Adipocyte (in vitro differentiated cells): ENCODE measurements around the gene RPL13A.
A peak's percentile ranks its signal among the peaks of the same experiment; 100 is the strongest.

Experiments used
- DNase-seq: peaks from one replicate; pipeline ENCODE4 v3.0.0-alpha.2; 2015; ENCODE audit warnings: low read depth
- H3K27me3 ChIP-seq: replicated peaks from 2 replicates; pipeline ENCODE4 v1.7.0; 2013; ENCODE audit warnings: mild to moderate bottlenecking, low read length, moderate library complexity; ENCODE audit not compliant: control insufficient read depth, insufficient read depth
- H3K36me3 ChIP-seq: 2 replicates; pipeline ENCODE4 v1.7.0; 2013; ENCODE audit warnings: low read length, mild to moderate bottlenecking, moderate library complexity; ENCODE audit not compliant: control insufficient read depth, insufficient read depth, severe bottlenecking
- H3K4me1 ChIP-seq: 2 replicates; pipeline ENCODE4 v1.7.0; 2013; ENCODE audit warnings: mild to moderate bottlenecking, low read length, moderate library complexity; ENCODE audit not compliant: control insufficient read depth, insufficient read depth
- H3K4me3 ChIP-seq: 2 replicates; pipeline ENCODE4 v1.7.0; 2013; ENCODE audit warnings: mild to moderate bottlenecking, low read length, moderate library complexity
- H3K9ac ChIP-seq: 2 replicates; pipeline ENCODE4 v1.7.0; 2013; ENCODE audit warnings: mild to moderate bottlenecking, low read length, moderate library complexity
- H3K9me3 ChIP-seq: 2 replicates; pipeline ENCODE4 v1.7.0; 2013; ENCODE audit warnings: mild to moderate bottlenecking, low read length, moderate library complexity; ENCODE audit not compliant: control insufficient read depth

Gene RPL13A

DNA sequence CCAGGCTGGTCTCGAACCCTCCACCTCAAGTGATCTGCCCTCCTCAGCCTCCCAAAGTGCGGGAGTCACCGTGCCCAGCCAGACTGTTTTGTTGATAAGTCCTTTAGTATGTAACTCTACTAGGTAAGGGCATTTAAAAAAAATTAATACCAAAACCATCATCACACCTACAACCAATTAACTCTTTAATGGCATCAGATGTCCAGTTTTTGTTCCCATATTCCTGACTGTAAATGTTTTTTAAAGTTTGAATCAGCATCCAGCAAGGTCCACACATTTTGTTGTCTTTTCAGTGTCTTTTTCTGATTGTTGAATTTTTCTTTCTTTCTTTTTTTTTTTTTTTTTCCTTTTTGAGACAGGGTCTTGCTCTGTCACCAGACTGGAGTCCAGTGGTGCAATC, 30.6 kb downstream of the RPL13A start:
- no peak for DNase-seq
- H3K9me3 ChIP-seq, result no peaks in the 10 kb centered on the region
- H3K27me3 ChIP-seq, result no peaks in the 10 kb centered on the region
- H3K9ac ChIP-seq, result no peak overlapping the region
- peaks cover 7% of the 10 kb centered on the region for H3K36me3 ChIP-seq
- peaks cover 23% of the 10 kb centered on the region for H3K4me1 ChIP-seq
- H3K4me3 ChIP-seq, result no peak overlapping the region

- Histone ChIP-seq H3K9me3 (no peaks in the 10 kb centered on the region), H3K9ac (no peak overlapping the region), H3K27me3 (no peaks in the 10 kb centered on the region), H3K36me3 (peaks cover 15% of the 10 kb centered on the region), H3K4me3 (no peak overlapping the region), H3K4me1 (peaks cover 10% of the 10 kb centered on the region)
- DNase-seq, result no peak
Measured at GRCh38 chr19:49520705-49521319, 33.4 kb downstream of the RPL13A start.

DNA sequence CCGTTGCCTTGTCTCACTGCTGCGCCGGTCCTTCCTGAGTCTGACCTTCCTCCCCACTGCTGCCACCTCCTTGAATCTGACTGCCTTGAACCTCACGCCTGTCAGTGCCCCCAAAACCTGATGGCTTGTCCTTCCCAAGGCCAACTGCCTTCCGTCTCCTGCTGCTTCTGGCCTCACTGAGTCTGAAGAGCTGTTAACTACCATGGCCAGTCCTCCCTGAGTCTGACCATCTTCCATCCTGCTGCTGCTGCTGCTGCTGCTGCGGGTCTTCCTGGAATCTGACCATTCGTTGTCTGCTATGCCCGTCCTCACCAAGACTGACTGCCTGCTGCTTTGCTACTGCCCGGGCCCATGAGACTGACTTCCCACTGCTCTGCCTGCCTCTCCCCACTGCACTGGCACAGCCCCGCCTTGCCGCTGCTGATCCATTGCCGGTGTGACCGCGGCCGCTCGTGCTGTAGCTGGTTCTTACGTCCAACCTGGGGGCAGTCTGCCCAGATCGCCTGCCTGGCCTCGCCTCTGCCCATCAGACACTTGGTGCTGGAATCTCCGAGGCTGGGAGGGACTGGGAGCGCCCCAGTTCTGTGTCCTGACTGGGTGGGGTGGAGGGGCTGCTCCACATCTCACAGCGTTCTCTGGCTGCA, 37.5 kb downstream of the RPL13A start:
- DNase-seq, result no peak
- Histone ChIP-seq H3K36me3 (peaks cover 12% of the 10 kb centered on the region), H3K9ac (no peak overlapping the region), H3K4me1 (peaks cover 10% of the 10 kb centered on the region), H3K27me3 (no peaks in the 10 kb centered on the region), H3K4me3 (no peak overlapping the region), H3K9me3 (no peaks in the 10 kb centered on the region)

GRCh38 chr19:49528211-49528771, 40.9 kb downstream of the RPL13A start:
- DNase-seq, result peak; percentile 67

DNA sequence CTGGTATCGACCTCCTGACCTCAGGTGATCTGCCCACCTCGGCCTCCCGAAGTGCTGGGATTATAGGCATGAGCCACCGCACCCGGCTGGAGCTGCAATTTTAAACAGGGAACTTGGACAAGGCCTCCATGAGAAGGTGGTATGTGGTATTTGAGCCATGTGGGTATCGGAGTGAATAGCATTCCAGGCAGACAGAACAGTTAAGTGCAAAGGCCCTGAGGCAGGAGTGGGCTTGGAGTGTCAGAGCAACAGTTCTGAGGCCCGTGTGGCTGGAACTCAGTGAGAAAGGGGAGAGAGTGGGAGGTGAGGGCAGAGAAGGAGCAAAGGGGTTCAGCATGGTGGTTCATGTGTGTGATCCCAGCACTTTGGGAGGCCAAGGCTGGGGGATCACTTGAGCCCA, 43.3 kb downstream of the RPL13A start:
- Histone ChIP-seq H3K4me1 (peaks cover 19% of the 10 kb centered on the region), H3K9ac (no peak overlapping the region), H3K27me3 (no peaks in the 10 kb centered on the region), H3K4me3 (no peak overlapping the region), H3K36me3 (peaks cover 28% of the 10 kb centered on the region), H3K9me3 (no peaks in the 10 kb centered on the region)
- DNase-seq, result no peak

More at GRCh38 chr19:49528211-49528771, 40.9 kb downstream of the RPL13A start:
- Histone ChIP-seq H3K4me1 (peaks cover 17% of the 10 kb centered on the region), H3K9me3 (no peaks in the 10 kb centered on the region), H3K36me3 (peaks cover 23% of the 10 kb centered on the region), H3K27me3 (no peaks in the 10 kb centered on the region), H3K9ac (peak overlapping the region; percentile 86), H3K4me3 (peak overlapping the region; percentile 86)

DNA sequence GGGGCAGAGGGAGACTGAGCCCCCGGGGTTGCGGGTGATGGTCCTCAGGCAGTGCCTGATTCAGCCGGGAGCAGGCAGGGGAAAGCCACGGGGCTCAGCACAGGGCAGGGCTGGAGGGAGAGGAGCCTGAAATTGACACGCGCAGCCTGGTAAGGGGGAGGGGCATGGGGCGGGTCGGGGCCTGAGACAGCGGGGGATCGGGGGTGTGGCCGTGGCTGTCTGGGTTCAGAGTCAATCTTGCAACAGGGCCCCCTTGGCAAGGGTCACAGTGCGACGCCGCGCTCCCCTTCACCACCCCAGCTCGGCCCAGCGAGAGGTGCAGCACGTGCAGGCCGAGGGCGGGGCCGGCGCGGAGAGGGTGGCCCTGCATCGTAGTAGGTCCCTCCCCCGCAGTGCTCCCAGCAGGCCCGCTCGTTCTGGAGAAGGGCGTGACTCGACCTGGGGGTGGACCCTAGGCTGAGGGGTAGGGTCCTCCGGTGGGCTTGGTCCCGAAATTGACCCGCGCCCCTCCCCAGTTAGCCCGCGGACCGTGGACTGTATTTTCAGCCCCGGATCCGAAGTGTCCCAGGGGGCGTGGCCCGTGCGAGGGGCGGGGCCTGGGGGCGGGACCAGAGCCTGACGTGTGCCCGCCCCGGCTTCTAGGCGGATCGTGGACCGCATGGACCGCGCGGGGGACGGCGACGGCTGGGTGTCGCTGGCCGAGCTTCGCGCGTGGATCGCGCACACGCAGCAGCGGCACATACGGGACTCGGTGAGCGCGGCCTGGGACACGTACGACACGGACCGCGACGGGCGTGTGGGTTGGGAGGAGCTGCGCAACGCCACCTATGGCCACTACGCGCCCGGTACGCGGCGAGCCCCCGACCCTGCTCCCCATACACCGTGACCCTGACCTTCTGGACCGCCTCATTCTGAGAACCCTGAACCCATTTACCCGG, 46.4 kb downstream of the RPL13A start:
- no peaks in the 10 kb centered on the region for H3K27me3 ChIP-seq
- H3K9ac ChIP-seq, result peak overlapping the region; percentile 52
- peak overlapping the region; percentile 66 for H3K4me3 ChIP-seq
- H3K4me1 ChIP-seq, result peaks cover 13% of the 10 kb centered on the region
- peak; percentile 50 for DNase-seq
- peaks cover 45% of the 10 kb centered on the region for H3K36me3 ChIP-seq
- no peaks in the 10 kb centered on the region for H3K9me3 ChIP-seq

DNA sequence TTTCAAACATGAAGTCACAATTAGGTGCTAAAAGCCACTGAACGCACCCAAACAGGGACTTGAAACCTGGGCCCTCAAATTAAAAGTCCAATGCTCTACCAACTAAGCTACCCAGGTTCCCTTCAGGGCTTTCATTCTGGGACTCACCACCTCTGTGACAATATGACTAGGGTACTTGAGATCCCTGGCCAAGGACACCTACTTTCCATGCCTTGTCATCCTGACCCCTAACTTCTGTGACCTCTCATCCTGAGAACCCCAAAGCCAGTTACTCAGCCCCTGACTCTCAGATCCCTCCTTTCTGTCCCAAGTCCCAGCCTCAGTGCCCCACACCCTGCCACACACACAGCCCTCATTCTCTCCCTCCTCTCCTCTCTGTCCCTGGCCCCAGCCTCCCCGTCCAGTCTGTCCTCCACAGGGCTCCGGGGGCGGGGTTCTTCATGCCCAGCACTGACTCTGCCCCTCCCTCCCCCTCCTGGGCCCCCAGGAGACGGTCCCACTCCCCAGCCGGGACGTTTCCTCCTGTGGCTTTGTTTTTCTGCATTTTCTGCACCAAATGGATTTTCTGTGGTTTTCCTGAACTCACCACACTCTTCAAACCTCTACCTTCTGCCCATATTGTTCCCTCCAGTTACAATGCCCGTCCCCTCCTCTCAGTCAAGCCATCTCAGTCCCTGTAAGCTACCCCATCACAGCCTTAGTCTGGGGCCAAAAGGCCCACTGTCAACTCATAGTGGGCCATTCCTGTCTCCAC, 47.4 kb downstream of the RPL13A start:
- peaks cover 8% of the 10 kb centered on the region for H3K4me1 ChIP-seq
- no peaks in the 10 kb centered on the region for H3K9me3 ChIP-seq
- no peak overlapping the region for H3K9ac ChIP-seq
- DNase-seq, result no peak
- no peaks in the 10 kb centered on the region for H3K27me3 ChIP-seq
- peaks cover 54% of the 10 kb centered on the region for H3K36me3 ChIP-seq
- H3K4me3 ChIP-seq, result no peak overlapping the region

DNA sequence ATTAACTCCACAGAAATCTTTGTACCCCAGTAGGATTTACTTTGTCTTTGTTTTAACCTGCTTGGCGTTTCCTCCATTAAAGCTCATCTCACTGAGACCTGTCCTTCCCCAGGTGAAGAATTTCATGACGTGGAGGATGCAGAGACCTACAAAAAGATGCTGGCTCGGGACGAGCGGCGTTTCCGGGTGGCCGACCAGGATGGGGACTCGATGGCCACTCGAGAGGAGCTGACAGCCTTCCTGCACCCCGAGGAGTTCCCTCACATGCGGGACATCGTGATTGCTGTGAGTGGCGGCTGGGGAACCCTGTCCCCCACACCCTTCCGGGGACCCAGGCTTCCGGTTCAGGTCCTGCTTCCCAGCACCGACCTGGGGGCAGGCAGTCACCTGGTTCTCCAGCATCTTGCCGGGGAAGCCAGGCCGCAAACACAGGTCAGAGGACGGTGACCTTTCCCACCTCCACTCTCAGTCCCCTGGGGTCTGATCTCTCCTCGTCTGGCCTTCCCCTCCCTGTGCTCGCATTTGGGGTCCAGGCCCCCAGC, 49.6 kb downstream of the RPL13A start:
- no peak for DNase-seq
- Histone ChIP-seq H3K9ac (no peak overlapping the region), H3K36me3 (peaks cover 54% of the 10 kb centered on the region), H3K27me3 (no peaks in the 10 kb centered on the region), H3K4me3 (no peak overlapping the region), H3K4me1 (peaks cover 8% of the 10 kb centered on the region), H3K9me3 (no peaks in the 10 kb centered on the region)

DNA sequence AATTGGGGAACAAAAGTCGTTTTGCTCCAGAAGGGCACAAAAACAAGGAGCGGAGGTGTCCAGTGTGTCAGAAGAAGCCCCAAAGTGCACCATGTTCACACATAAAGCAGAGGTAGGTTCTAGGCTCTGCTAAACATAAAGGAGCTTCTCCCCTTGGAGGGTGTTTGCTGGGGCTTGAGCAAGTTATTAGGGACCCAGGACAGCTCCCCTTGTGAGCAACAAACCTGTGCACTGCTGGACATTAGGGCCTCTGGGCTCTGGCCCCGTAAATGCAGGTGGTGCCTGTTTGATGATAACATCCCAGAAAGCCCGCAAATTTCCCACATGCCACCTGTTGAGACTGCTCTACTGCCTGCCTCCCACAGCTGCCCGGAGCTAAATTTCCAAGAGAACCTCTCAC, 51.2 kb downstream of the RPL13A start:
- no peak for DNase-seq
- Histone ChIP-seq H3K4me1 (no peaks in the 10 kb centered on the region), H3K36me3 (peaks cover 59% of the 10 kb centered on the region), H3K4me3 (no peak overlapping the region), H3K27me3 (no peaks in the 10 kb centered on the region), H3K9me3 (no peaks in the 10 kb centered on the region), H3K9ac (no peak overlapping the region)

DNA sequence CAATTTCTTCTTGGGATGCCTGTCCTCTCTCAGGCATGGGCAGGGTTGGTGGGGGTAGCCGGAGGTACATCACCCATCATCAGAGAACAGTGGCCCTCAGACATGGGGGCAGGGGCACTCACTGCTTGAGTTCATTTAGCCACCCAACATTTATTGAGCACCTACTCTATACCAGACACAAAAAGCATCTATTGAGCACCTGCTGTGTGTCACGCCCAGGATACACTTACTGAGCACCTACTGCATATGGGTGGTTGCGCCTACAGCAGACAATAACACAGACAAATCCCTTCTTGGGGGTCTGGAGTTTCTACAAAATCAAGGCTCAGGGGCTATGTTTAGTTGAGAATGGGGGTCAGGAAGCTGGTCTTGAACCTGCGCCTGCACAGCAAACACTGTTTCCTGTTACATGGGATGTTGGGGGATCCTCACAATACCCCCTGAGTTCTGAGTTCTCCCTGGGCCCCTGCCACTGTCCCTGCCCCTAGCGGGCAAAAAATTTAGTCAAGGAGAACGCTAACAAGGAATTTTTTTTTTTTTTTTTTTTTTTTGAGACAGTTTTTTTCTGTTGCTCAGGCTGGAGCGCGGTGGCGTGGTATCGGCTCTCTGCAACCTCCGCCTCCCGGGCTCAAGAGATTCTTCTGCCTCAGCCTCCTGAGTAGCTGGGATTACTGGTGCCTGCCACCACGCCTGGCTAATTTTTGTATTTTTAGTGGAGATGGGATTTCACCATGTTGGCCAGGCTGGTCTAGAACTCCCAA, 52.0 kb downstream of the RPL13A start:
- Histone ChIP-seq H3K4me3 (no peak overlapping the region), H3K27me3 (no peaks in the 10 kb centered on the region), H3K4me1 (no peaks in the 10 kb centered on the region), H3K9ac (no peak overlapping the region), H3K36me3 (peaks cover 57% of the 10 kb centered on the region), H3K9me3 (no peaks in the 10 kb centered on the region)
- no peak for DNase-seq
